ENCODE results near the gene ERGIC3.

GRCh38 chr20:35606127-35606526 lies 64.2 kb downstream of the ERGIC3 start:
- TF ChIP-seq, protein P1, sequence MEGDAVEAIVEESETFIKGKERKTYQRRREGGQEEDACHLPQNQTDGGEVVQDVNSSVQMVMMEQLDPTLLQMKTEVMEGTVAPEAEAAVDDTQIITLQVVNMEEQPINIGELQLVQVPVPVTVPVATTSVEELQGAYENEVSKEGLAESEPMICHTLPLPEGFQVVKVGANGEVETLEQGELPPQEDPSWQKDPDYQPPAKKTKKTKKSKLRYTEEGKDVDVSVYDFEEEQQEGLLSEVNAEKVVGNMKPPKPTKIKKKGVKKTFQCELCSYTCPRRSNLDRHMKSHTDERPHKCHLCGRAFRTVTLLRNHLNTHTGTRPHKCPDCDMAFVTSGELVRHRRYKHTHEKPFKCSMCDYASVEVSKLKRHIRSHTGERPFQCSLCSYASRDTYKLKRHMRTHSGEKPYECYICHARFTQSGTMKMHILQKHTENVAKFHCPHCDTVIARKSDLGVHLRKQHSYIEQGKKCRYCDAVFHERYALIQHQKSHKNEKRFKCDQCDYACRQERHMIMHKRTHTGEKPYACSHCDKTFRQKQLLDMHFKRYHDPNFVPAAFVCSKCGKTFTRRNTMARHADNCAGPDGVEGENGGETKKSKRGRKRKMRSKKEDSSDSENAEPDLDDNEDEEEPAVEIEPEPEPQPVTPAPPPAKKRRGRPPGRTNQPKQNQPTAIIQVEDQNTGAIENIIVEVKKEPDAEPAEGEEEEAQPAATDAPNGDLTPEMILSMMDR (IDR thresholded peaks at IDR 0.05; ENCODE audit: low read length) = no peak
- no peak for TF ChIP-seq EZH2 (IDR thresholded peaks at IDR 0.05; ENCODE audit: borderline replicate concordance, low read length)
